Activated CD8-positive, alpha-beta memory T cell treated with anti-CD3 and anti-CD28 coated beads for 1 hour (primary cell): Measurements from ENCODE around the gene PALM2AKAP2.

Source experiments
- DNase-seq, 2 donors: peaks; one replicate each; pipeline ENCODE4 v3.0.0-alpha.2; 2020; ENCODE audit warnings: low read depth in 1 of 2; ENCODE audit errors: extremely low read depth in 1 of 2

PALM2AKAP2 gene

DNA sequence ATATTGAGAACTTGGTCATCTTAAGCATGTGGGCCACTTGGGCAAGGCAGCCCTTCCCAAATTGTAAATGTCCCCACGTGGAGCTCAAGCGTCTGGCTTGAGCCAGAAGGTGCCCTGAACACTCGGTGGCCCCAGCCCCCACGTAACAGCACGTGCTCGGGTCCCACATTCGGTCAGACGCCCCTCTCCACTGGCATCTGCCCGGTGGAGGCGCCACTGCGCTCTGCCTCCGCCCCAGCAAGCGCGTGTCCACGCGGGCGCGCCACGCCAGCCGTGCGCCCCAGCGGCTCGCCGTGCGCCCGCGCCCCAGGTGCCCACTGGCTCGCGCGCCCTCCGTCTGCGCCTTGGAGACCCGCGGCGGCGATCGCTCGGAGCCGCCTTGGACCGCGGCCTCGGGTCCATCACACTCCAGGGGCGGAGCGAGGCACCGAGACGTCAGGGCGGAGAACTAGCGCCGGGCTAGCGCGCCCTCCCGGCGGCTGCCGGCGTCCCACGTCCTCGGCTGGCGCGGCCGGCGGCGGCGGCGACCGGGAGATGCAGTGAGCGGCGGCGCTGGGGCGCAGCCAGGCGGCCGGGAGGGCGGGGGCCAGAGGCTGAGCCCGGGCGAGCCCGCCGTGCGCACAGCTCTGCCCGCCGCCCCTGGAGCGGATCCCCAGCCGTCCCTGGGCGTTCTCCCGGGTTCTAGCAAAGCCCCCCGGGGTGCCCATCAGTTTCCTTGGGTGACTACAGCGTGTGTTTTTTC lies at the start of gene PALM2AKAP2:
PALM2AKAP2 (plus strand) TSS at position 488 of the 742 bp plus-strand sequence. CDS start 291 bp downstream, outside the sequence.
- no peak for DNase-seq

DNA sequence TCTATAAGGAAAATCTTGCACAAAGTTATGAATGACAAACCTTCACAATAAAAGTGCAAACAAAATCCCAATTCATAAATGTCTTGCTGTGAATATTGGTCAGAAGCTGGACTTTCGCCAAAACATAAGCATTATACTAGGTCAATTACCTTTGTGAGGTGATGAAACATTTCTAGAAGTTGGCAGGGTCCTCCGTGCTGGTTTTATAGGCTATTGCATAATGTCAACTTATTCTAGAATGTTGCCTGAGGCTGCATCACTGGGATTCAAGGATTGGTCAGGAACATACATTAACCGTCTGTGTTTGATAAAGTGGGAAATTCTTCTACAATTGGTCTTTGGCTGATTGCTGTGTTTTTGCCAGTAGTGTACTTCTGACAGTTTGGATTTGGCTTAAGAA lies 49.8 kb upstream of the PALM2AKAP2 start:
- no peak for DNase-seq

DNA sequence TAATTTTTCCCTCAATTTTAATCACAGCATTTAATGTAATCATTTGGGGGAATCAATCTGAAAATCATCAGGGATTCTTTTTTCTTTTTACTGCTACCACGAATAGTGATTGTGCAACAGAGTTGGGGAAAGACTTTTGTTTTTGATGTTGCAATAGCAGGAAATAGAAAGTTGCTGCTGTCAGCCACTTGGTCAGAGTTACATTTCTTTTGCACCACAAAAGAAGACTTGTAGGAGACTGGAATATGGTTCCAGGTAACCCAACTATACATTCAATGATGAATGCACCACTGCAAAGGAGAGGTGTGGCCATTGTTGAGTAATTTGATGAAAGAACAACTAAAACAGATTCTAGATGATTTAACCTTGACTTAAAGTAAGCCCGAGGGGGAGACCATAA lies 46.3 kb upstream of the PALM2AKAP2 start:
- DNase-seq, result no peak

DNA sequence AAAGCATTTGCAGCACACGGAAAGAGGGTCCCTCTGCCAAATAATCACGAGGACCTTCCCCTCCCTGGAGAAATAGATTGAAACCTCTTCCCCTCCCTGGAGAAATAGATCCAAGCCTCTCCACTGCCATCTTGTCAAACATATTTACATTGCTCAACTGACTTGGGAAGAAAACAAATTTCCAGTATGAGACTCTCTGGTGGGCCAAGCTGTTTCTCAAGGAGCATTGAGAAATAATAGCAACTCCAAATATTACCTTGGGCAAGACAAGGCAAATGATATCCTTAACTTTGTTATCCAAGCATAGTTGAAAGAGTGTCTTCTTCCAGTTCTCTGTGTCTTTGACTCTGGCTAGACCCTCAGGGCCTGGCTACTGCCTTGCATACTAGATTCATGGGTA lies 45.2 kb upstream of the PALM2AKAP2 start:
- no peak for DNase-seq

DNA sequence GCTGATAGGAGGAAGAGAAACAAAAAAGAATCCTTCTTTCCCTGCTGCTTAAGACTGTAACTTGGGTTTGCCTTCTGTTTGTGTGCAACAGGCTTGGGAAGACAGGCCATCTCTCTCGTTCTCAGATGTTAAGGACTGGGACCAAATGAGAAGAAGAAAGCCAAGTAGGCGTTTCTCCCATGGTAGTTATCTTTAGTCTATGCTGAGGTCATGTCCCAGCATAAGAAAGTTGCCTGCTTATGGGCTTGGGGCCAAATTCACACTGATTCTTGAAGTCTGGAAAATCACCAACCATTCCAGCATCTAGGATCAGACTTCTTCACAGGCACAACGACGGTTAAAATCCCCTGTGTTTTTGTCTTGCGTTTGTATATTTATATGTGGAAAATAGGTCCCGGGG lies 44.2 kb upstream of the PALM2AKAP2 start:
- DNase-seq, result no peak

DNA sequence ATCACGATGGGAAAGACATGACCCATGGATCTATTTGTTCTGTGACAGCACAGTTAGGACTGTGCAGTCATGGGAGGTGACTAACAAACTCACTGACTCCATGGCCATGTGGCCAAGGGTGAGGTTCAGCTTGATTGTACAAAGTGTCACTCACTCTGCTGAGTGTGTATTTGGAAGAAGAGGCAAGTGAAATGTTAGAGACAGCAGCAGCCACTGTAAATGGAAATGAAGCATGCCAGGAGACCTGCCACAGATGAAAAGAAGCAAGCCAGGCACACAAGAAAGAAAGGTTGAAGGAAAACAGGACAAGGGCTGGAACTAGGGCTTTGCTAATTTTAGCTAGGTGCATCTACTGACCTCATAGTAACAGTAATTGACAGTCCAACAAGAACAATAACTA lies 42.7 kb upstream of the PALM2AKAP2 start:
- no peak for DNase-seq

DNA sequence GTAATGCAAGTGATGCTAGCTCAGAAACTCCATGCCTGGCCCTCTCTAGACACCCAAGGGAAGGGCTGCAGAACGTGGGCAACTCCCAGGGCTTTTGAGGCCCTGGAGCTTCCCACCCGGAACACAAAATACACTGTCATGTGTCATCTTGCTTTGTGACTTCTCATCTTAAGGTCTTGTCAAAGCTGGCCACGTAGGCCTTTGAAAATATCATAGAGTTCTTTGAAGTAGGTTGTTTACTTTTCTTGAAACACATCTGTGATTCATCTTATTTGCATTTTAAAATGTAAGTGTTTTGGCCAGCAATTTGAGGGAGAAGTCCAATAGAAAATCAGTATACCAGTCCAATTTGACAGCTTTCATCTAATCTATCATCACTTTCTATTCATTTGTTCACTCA lies 40.2 kb upstream of the PALM2AKAP2 start:
- no peak for DNase-seq

DNA sequence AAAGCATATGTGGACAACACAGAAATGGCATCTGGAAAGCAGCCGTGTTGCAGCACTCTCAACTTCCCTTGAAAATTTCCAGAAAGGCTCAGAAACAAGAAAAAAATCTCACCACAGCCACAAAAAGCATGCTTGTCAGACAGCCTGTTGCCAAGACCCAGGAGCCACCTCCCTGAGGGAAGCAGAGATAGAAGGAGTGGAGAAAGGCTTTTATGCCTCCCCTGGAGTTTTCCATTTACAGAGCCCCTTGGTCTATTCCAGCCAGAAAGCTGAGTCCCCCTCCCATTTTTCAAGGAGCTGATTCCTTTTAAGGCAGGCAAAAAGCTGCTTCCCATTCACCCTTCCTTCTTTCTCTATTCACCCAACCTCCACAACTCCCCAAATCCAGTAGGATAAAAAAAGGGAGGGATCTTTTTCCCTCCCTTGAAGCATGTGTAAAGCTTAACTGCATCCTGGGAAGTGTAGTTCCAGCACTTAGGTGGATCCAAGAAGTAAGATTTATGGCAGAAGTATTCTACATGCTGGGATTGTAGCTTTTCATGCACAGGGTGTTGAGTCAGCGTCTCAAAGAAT lies 37.1 kb upstream of the PALM2AKAP2 start:
- no peak for DNase-seq

DNA sequence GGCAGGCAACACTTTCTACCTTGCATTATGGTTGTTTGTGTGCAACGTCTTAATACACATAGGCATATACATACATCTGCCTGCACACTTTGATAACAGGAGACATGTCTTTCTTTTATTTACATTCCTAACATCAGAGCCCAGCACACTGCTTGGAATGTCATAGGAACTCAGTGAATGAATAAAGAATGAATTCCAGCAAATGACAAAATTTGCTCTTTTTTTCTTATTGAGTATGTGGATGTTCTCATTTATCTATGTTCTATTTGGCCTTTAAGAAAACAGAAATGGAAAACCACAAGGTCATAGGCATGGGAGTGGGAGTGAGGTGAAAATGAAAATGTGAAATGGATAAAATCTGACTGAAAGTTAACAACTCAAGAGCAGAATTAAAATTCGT lies 36.3 kb upstream of the PALM2AKAP2 start:
- DNase-seq, result no peak

DNA sequence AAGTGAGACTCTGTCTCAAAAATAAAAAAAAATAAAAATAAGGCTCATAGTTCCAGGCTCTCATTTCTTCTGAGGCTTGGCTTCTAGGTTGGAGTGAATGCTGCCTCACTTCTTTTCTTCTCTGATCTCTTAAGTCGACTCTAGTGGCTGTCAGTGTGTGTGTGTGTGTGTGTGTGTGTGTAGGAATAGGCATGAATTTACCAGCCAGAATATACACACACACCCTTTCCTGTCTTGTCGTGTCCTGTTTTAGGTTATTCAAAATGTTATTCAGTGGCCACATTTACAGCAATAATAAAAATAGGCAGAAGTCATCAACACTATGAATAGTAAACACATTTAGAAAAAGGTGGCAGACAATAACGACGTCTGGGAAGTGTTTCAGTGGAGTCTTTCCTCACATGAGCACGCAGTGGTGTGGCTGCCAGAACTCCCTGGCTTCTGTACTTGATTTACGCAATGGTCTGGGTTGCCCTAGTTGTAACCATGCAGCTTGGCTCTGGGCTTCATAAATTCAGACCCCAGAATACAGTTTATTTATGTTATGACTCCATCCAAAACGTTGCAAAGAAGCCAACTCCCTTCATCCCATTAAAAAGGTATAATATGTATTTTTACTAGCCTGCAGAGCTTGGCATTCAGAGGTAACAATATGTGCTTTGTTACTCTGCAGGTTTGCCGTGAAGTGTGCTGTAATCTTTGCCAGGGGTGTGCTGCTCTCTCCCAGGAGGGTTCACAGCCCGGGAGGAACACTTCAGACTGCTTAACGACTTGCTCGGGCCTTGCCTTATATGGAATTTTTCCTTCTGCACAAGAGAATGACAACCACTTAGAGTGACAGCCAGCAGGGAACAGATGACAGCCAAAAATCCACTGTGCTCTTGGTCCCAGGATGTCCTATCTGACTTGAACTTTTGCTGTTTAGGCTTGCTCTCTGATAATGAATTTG lies 34.4 kb upstream of the PALM2AKAP2 start:
- no peak for DNase-seq

DNA sequence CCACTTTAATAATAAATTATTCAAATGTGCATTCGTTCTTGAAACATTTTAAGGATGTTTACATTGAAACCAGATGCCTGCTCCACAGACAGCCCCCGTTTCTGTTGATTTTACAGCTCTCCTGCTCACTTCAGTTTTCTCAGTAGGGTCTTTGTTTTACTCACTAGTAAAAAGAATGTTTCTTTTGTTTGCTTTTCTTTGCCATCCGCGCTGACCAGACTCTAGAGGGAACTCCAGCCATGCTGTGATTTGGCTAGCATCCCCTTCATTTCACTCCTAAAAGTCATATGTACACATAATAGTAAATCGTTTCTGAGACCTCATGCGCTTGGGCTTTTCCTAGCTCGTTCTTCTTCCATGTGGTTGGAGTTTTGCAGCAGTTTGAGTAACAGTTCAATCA lies 28.7 kb upstream of the PALM2AKAP2 start:
- no peak for DNase-seq

DNA sequence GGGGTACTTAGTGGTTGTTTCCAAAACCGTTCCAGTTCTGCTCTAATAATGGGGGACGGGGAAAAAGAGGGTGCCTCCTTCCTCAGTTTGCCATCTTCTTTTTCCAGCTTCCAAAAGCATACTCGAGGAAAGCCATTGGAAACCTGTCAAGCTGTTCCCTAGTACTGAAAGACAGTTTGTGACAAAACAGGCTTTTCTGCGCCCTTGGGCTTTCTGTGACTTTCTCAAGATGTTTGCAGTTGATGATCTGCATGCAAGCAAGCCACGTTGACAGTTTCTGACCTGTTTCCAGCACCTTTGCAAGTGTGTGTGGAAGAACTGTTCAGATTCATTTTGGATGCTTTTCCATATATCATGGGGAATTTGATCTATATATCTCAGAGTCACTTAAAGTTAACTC lies 26.7 kb upstream of the PALM2AKAP2 start:
- DNase-seq, result no peak

DNA sequence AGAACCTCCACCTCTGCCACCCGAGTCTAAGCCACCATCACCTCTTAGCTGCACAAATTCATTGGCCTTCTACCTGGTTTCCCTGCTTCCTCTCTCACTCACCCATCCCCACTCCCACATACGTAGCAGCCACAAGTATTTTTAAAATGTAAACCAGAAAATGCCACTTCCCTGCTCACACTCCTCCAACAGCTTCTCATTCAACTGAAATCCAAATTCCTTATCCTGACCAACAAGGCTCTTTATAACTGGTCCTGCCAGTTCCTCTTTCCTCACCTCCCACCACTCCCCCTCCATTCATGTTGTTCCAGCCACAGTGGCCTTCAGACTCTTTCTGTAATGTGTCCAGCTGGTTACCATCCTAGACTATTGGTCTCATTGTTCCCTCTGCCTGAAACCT lies 25.0 kb upstream of the PALM2AKAP2 start:
- DNase-seq, result no peak

DNA sequence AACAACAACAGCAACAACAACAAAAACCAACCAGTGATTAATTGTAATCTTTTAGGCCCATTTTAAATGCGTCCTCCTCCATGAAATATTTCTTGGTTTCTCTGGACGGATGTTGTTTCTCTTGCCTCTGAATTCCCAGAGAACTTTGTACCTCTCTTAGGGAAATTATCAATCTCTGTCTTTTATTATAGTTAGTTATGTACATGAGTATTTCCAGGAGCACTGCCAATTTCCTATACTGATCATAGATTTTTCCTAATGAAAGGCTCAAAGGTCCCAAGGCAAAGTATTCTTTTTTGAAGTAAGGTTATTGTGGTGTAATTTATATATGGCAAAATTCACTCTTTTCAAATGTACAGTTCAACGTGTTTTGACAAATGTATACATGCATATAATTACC lies 20.4 kb upstream of the PALM2AKAP2 start:
- no peak for DNase-seq

DNA sequence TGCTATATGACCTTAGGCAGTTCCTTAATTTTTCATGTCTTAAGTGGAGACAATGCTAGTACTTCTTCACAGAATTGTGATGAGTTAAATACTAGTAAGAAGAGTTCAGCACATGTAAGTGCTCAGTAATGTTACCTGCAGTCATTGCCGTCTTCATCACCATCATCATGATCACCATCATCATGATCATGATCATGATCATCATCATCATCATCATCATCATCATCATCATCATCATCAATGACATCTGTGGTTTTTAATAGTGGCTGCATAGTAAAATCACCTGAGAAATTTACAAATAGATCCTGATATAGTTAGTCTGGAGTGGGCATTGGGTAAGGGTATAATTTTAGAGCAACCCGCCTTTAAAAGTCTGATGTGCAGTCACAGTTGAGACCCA lies 14.7 kb upstream of the PALM2AKAP2 start:
- DNase-seq, result no peak

DNA sequence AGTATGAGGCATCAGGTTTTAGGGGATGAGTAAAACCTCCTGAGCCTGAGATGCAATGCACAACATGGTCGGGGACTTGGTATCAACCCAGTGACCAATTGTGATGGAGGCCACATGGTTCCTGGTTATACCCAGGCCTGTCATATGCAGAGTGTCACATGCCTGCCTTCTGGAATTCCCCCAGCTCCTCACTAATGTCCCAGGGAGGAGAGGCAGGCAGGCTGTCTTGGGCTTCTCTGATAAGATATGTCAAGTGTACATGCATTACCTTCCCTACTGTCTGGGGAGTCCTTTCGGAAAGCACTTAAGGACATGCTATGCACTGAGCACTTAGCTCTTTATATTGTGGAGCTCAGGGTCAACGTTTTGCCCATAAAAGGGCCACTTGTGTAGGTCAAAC lies 14.2 kb upstream of the PALM2AKAP2 start:
- DNase-seq, result no peak

DNA sequence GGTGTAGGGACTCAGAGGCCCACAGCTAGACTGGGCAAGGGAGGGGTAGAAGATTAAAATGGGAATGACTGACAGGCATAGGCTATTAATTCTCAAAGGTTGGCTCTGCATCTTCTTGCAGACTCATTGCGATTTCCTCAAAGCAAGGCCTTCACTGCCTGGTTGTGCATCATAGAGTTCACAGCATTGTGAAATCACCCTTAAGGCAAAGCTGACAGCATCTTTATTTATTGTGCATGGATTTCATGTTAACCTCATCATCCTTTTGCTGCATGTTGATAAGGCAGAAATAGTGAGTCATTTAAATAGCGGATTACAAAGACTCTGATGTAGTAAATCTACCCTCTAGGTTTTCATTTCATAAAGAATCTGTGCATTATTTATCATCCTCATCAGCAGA lies 13.6 kb upstream of the PALM2AKAP2 start:
- DNase-seq, result no peak

DNA sequence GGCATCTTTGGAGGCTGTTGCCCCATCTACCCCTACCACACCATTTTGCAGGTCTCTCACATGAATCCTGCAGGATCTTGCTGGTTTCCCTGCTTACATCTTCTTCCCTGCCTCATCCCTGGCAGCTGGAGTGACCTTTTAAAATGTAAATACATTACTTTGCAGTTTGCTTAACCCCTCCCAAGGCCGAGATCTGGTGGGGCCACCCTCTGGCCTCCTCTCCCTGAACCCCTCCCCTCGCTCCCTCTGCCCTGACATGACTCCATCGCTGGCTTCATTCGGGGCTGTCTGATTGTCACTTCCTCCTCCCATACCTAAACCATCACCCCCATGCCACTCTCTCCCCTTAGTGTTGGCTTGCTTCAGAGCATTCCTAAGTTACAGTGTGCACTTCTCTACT lies 12.6 kb upstream of the PALM2AKAP2 start:
- DNase-seq, result no peak

DNA sequence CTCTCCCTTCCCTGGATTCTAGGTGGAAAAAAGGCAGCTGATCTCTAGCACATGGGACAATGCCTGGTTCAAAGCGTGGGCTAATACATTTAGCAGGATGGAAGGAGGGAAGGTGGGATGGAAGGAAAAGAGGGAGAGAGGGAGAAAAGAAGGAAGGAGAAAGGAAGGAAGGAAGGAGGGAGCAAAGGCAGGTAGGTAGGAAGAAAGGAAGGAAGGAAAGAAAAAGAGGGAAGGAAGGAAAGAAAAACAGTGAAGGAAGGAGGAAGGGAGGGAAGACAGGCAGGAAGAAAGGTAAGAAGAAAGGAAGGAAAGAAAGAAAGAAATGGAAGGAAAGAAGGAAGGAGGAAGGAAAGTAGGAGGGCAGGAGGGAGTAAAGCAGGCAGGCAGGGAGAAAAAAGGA lies 12.2 kb upstream of the PALM2AKAP2 start:
- DNase-seq, result no peak

DNA sequence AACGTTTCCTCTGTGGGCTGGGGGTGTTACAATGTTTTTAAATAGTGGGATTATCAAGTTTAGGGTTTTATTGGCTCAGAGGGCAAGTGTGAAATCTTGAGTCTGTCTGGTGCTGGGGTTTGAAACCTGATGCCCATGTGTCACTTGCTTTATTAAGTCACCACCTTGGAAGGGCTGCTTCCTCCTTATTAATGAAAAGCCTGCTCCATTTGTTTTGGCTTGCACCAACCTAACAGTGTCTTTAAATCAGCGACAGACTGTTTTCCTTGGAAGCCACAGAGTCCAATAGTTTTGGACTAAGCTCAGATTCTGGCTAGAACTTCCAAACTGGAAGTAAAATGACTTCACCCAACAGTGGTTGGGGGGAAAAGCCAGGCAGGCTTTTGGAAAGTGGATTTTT lies 10.7 kb upstream of the PALM2AKAP2 start:
- DNase-seq, result no peak

DNA sequence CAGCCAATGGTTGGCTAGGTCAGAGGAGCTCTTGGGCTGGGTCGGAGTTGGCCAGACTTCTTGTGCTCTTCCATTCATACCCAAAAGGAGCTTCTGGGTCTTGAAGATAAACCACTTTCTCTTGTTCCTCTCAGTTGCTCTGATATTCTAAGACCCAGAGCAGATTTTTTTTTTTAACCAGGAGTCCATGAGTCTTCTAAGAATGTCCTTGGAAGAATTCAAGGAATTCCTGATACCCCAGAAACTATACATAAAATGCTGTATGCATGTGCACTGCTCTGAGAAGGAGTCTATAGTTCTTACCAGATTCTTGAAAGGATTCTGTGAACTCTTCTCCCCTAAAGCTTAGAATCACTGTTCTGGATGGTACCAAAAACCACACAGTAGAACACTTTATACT lies 9.9 kb upstream of the PALM2AKAP2 start:
- no peak for DNase-seq

DNA sequence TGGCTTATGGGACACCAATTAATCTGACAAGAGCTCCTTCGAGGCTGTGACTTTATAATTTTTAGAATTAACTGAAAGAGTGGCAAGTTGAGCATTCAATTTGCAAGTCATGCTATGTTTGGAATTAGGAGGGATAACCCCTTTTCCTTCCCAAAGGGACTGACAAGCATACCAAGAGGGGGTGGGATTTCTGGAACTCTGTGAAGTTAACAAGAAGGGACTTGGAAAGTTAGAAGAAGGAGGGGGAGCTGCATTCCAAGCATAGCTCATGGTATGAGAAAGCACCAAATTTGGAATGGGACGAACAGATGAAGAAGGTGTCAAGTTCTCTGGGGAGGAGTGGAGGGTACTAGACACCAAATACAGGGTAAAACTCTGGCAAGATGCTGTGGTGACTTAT lies 8.9 kb upstream of the PALM2AKAP2 start:
- DNase-seq, result no peak
